Astrocyte of the cerebellum (primary cell): Measurements from ENCODE around the gene ONECUT3.
"Not testable (repeated sequence)": the region's sequence is repeated elsewhere in the genome, so short reads cannot be mapped to it uniquely, and the experiment has no call there.

ENCODE experiments used
- DNase-seq: peaks from one replicate; pipeline ENCODE4 v3.0.0-alpha.2; 2011; ENCODE audit warnings: low read depth
- H3K4me3 ChIP-seq: 2 replicates; pipeline ENCODE4 v1.5.1; 2011; ENCODE audit warnings: mild to moderate bottlenecking, low read depth, low read length, moderate library complexity
- CTCF ChIP-seq: IDR thresholded peaks from 2 replicates; pipeline ENCODE4 v1.5.1; 2012; ENCODE audit warnings: low read length, low read depth, moderate library complexity, mild to moderate bottlenecking; ENCODE audit errors: missing control alignments
- in situ Hi-C: cut with HindIII; loops from 2 replicates; pipeline ENCODE4 v1.10.0; 2017; ENCODE audit warnings: low sequenced_read_pairs

Gene ONECUT3

GRCh38 chr19:1760020-1760419 is 6.7 kb downstream of the ONECUT3 start:
- in situ Hi-C loops = no loop called here
- no peak overlapping the region for H3K4me3 ChIP-seq
- no peak for TF ChIP-seq CTCF
- no peak for DNase-seq

GRCh38 chr19:1760786-1761527 is 7.7 kb downstream of the ONECUT3 start:
- in situ Hi-C loops, H3K4me3 ChIP-seq, DNase-seq: not testable (repeated sequence)

GRCh38 chr19:1761528-1762242 is 8.4 kb downstream of the ONECUT3 start:
- in situ Hi-C loops = no loop called here
- no peak for TF ChIP-seq CTCF
- no peak for DNase-seq
- H3K4me3 ChIP-seq = no peak overlapping the region

- no peak overlapping the region for H3K4me3 ChIP-seq
- no peak for DNase-seq
- TF ChIP-seq CTCF = no peak
- in situ Hi-C loops = no loop called here
Measured at GRCh38 chr19:1762243-1763117, 9.2 kb downstream of the ONECUT3 start.

- no peak for DNase-seq
- in situ Hi-C loops = no loop called here
- no peak for TF ChIP-seq CTCF
- no peak overlapping the region for H3K4me3 ChIP-seq
Measured at GRCh38 chr19:1763648-1764639, 10.6 kb downstream of the ONECUT3 start.

GRCh38 chr19:1764729-1765128 is 11.4 kb downstream of the ONECUT3 start:
- no peak for TF ChIP-seq CTCF
- H3K4me3 ChIP-seq = no peak overlapping the region
- in situ Hi-C loops = no loop called here
- DNase-seq = no peak
